ENCODE data around the gene BTBD9. TPM values are rescaled to one million over a fixed set of nuclear protein-coding genes. Genes with fewer than 3 reads are reported as not detected.

Gene BTBD9
- total and polyA plus RNA-seq, 2 of the 13 experiments (the other 11 are each of a cell fraction or from before 2014, with no cell fraction given), result 1.2 to 3.0 TPM

DNA sequence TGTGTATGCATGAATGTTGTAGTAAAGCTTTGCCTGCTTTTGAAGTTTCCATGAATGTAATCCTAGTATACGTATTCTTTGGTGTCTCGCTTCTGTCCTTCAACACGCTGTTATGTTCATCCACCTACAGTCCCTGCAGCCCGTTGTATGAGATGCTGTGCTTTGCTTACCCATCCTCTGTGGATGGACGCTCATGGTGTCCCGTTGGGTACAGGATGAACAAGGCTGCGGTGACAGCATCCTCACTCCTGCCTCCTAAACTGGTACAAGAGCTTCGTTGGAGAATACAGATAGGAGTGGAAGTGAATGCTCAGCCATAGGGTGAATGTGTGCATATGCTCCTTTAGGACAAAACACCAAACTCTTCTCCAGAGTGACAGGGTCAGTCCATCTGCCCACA, 454.0 kb downstream of the BTBD9 start:
- ChIA-PET POLR2A (no interaction called here), CTCF (ENCODE audit: low intra/inter-chr PET ratio, low total read pairs) (no interaction called here)
- FAIRE-seq (no peak), ATAC-seq (no peak), DNase-seq (ENCODE audit: low spot score) (no peak)
- in situ Hi-C loops (cut with HindIII; ENCODE audit: extremely low pct_ligation_motif_present, low pct_unique_long_range_greater_than_20kb) (no loop called here), intact Hi-C loops (cut with micrococcal nuclease; ENCODE audit: unreplicated experiment) (no loop called here)
- Histone ChIP-seq H3K27me3 (ENCODE audit: control insufficient read depth in 1 of 2, insufficient read depth in 2 of 2, low read length in 2 of 2) (no peaks in the 10 kb centered on the region), H3K4me1 (ENCODE audit: insufficient read depth, low read length) (no peaks in the 10 kb centered on the region), H3K27ac (ENCODE audit: extremely low read length, insufficient read depth, low read length) (no peak overlapping the region), H3K79me2 (ENCODE audit: insufficient read depth, low read length) (no peaks in the 10 kb centered on the region), H4K20me1 (ENCODE audit: insufficient read depth, low read length) (no peaks in the 10 kb centered on the region), H3K36me3 (replicated peaks in 1 of 2; ENCODE audit: control insufficient read depth in 1 of 2, insufficient read depth in 2 of 2, low read length in 2 of 2) (no peaks in the 10 kb centered on the region), H2AFZ (ENCODE audit: low read length) (no peak overlapping the region), H3K4me2 (ENCODE audit: low read depth, low read length) (no peak overlapping the region), H3K9me3 (ENCODE audit: low read length) (no peaks in the 10 kb centered on the region), H3K4me3 (replicated peaks in 1 of 3; ENCODE audit: insufficient read depth in 1 of 3, low read depth in 2 of 3, low read length in 3 of 3) (no peak overlapping the region), H3K9ac (ENCODE audit: insufficient read depth, low read depth, low read length) (no peak overlapping the region)
- 74% methylated on average over 8 of the region's 8 CpGs for WGBS (ENCODE audit: low lambda C conversion rate)
- BruUV-seq (replicated peaks), result no TSS peak
- TF ChIP-seq ZNF441 (CRISPR knock-in tag; IDR thresholded peaks at IDR 0.05; ENCODE audit: borderline replicate concordance) (no peak), ZSCAN21 (CRISPR knock-in tag; IDR thresholded peaks at IDR 0.05; ENCODE audit: borderline replicate concordance) (no peak), NR2F1 (CRISPR knock-in tag; IDR thresholded peaks at IDR 0.05) (no peak), HOXA5 (CRISPR knock-in tag; IDR thresholded peaks at IDR 0.05) (no peak), GFI1 (CRISPR knock-in tag; IDR thresholded peaks at IDR 0.05; ENCODE audit: borderline replicate concordance) (no peak), ZNF546 (CRISPR knock-in tag; conservative IDR thresholded peaks at IDR 0.05) (no peak)
- TF ChIP-seq, protein P1, sequence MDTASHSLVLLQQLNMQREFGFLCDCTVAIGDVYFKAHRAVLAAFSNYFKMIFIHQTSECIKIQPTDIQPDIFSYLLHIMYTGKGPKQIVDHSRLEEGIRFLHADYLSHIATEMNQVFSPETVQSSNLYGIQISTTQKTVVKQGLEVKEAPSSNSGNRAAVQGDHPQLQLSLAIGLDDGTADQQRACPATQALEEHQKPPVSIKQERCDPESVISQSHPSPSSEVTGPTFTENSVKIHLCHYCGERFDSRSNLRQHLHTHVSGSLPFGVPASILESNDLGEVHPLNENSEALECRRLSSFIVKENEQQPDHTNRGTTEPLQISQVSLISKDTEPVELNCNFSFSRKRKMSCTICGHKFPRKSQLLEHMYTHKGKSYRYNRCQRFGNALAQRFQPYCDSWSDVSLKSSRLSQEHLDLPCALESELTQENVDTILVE (CRISPR knock-in tag; IDR thresholded peaks at IDR 0.05), result no peak

DNA sequence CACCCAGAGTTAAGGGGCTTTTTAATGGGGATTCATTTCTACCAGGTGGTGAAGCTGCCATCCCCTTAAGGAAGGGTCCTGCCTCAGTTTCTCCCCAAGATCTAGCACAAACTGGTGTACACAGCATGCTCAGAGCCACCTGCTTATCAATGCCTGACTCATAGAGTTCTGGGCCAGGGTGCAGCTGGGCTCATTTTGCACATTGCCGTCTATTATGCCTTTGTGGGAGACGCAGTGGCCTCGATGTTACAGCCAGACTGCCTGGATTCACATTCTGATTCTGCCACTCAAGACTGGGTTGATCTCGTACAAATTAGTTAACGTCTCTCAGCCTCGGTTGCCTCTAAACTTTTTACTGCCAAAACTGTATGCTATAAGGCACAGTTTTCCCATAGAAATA, 454.5 kb downstream of the BTBD9 start:
- Histone ChIP-seq H3K9me3 (ENCODE audit: low read length) (no peaks in the 10 kb centered on the region), H3K9ac (ENCODE audit: insufficient read depth, low read depth, low read length) (no peak overlapping the region), H3K36me3 (replicated peaks in 1 of 2; ENCODE audit: control insufficient read depth in 1 of 2, insufficient read depth in 2 of 2, low read length in 2 of 2) (no peaks in the 10 kb centered on the region), H3K79me2 (ENCODE audit: insufficient read depth, low read length) (no peaks in the 10 kb centered on the region), H2AFZ (ENCODE audit: low read length) (no peak overlapping the region), H3K4me1 (ENCODE audit: insufficient read depth, low read length) (no peaks in the 10 kb centered on the region), H4K20me1 (ENCODE audit: insufficient read depth, low read length) (no peaks in the 10 kb centered on the region), H3K4me3 (replicated peaks in 1 of 3; ENCODE audit: insufficient read depth in 1 of 3, low read depth in 2 of 3, low read length in 3 of 3) (no peak overlapping the region), H3K27me3 (ENCODE audit: control insufficient read depth in 1 of 2, insufficient read depth in 2 of 2, low read length in 2 of 2) (no peaks in the 10 kb centered on the region), H3K27ac (ENCODE audit: extremely low read length, insufficient read depth, low read length) (no peak overlapping the region), H3K4me2 (ENCODE audit: low read depth, low read length) (no peak overlapping the region)
- no peak for TF ChIP-seq KAT7 (CRISPR knock-in tag; IDR thresholded peaks at IDR 0.05; ENCODE audit: borderline replicate concordance)
- ChIA-PET CTCF (ENCODE audit: low intra/inter-chr PET ratio, low total read pairs) (no interaction called here), POLR2A (no interaction called here)
- 79% methylated on average over 6 of the region's 6 CpGs for WGBS (ENCODE audit: low lambda C conversion rate)
- FAIRE-seq, result no peak
- no peak for ATAC-seq
- in situ Hi-C loops (cut with HindIII; ENCODE audit: extremely low pct_ligation_motif_present, low pct_unique_long_range_greater_than_20kb), result no loop called here
- intact Hi-C loops (cut with micrococcal nuclease; ENCODE audit: unreplicated experiment), result no loop called here
- DNase-seq (ENCODE audit: low spot score), result no peak
- no TSS peak for BruUV-seq (replicated peaks)
